ENCODE measurements around the gene SLC27A6.

DNA sequence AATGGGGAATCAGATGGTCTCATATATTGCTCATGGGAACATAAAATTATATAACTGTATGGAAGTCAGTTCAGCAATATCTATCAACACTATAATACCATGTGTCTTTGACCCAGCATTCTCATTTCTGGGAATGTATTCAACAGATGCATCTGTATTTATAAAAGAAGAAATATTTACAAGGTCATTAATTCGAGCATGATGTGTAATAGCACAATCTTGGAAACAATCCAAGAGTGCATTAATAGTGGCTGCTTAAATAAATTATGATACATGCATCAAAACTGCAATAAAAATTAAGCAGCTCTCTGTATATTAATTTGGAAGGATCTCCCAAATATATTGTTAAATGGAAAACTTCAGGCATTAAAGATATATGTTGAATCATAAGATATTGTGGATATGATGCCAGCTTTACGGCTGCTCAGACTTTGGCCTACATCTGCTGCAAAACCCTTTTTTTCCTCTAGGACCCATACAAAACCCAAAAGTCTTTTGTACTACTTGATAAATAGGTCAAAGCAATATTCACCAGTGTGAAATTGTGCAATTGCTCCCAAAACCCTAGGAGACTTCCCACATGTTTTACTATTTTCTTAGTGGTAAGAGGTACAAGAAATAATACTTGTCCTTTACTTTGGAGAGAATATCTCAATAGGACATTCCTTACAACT is 84.0 kb downstream of the SLC27A6 start:
- TF ChIP-seq, protein P1, sequence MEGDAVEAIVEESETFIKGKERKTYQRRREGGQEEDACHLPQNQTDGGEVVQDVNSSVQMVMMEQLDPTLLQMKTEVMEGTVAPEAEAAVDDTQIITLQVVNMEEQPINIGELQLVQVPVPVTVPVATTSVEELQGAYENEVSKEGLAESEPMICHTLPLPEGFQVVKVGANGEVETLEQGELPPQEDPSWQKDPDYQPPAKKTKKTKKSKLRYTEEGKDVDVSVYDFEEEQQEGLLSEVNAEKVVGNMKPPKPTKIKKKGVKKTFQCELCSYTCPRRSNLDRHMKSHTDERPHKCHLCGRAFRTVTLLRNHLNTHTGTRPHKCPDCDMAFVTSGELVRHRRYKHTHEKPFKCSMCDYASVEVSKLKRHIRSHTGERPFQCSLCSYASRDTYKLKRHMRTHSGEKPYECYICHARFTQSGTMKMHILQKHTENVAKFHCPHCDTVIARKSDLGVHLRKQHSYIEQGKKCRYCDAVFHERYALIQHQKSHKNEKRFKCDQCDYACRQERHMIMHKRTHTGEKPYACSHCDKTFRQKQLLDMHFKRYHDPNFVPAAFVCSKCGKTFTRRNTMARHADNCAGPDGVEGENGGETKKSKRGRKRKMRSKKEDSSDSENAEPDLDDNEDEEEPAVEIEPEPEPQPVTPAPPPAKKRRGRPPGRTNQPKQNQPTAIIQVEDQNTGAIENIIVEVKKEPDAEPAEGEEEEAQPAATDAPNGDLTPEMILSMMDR (IDR thresholded peaks at IDR 0.05): no peak
- TF ChIP-seq POLR2AphosphoS5 (IDR thresholded peaks at IDR 0.05) (no peak), POLR2A (IDR thresholded peaks at IDR 0.05) (no peak), EP300 (IDR thresholded peaks at IDR 0.05) (no peak)

All from gastroesophageal sphincter (tissue), 3 donors.